G401 (cell line): Measurements from ENCODE around the gene ANKRD18B. TPM values are rescaled to one million over a fixed set of nuclear protein-coding genes. Genes with fewer than 3 reads are reported as not detected.
"Not testable (repeated sequence)": the region's sequence is repeated elsewhere in the genome, so short reads cannot be mapped to it uniquely, and the experiment has no call there.

Experiments
- DNase-seq: peaks from one replicate; pipeline ENCODE4 v3.0.0-alpha.2; 2015; ENCODE audit warnings: low spot score
- in situ Hi-C: cut with HindIII; loops from 2 replicates; pipeline ENCODE4 v1.10.0; 2016; ENCODE audit warnings: low sequenced_read_pairs, mixed read lengths
- total RNA-seq: library from RNA; depleted of rRNA; stranded (reverse); fragments of >200 nt; shearing (Covaris generic); gene quantifications from 2 replicates; pipeline ENCODE4 v1.2.3, GENCODE V29; 2014

The ANKRD18B gene
- total RNA-seq, 1 experiment from 2014 or later = 3.2 TPM

DNA sequence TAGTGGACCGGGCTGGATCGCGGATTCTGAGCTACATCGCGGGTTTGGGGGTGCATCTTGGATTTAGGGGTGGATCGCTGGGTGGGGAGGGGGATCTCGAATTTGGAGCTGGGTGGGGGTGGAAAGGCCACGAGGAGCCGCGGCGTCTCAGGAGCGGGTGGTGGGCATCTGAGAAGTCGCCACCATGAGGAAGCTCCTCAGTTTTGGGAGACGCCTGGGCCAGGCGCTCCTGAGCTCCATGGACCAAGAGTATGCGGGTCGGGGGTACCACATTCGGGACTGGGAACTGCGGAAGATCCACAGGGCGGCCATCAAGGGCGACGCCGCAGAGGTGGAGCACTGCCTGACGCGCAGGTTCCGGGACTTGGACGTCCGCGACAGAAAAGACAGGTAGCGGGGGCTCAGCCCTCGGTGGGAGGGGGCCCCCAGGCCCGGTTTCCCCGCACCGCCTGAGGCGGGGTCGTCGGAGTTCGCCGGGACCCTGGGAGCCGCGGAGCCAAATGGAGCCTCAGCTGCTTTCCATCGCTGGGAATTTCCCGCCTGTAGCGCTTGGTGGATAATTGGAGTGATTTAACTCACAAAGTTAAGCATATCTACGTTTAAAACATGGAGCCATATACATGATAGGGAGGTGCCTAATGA is 376 bp downstream of the ANKRD18B start:
- in situ Hi-C loops = no loop called here
- peak; percentile 62 for DNase-seq

DNA sequence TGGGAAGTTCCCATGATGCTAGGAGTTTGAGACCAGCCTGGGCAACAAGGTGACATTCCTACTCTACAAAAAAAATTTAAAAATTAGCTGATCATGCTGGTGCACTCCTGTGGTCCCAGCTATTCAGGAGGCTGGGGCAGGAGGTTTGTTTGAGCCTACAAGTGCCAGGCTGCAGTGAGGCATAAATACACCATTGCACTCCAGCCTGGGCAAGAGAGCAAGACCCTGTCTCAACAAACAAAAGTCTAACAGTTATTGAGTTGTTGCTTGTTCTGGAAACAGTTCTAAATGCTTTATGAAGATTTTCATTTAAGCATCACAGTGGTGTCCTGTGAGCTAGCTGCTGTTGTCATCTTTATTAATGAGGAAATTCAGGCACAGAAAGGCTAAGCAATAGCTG is 4.0 kb downstream of the ANKRD18B start:
- in situ Hi-C loops = not testable (repeated sequence)

GRCh38 chr9:33533958-33534357 is 9.9 kb downstream of the ANKRD18B start:
- DNase-seq, in situ Hi-C loops: not testable (repeated sequence)

More for the DNA sequence above, 4.0 kb downstream of the ANKRD18B start:
- DNase-seq = not testable (repeated sequence)

DNA sequence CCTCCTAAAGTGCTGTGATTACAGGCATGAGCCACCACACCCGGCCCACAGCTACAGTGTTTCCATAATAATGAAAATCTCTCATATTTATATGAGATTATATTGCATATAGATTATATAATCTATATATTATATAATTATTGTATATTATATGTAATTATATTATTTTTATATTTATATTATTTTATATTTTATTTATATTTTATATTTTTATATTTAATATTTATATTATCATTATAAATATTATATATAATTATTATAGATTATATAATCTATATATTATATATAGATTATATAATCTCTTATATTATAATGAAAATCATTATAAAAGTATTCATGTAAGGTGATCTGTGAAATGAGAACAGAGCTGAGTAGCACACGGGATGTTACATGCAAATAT is 11.5 kb downstream of the ANKRD18B start:
- in situ Hi-C loops = no loop called here
- no peak for DNase-seq

DNA sequence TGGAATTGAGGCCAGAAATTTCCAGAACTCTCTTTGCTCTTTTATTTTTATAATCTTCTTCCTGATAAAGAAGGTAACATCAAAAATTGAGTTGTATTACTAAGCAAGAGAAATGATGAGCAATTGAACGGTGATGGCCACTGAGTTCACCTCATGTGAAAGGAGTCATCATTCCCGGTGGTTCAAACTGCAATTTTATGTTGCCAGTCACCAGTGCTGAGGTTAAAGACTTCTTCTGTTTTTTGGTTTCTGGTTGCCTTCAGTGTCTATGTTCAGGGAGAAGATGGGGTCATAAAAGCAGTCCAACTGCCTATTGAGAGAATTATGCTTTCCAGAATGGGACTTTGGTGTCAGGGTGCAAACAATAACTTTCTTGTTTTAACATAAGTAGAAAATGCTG is 19.4 kb downstream of the ANKRD18B start:
- DNase-seq, in situ Hi-C loops: not testable (repeated sequence)

GRCh38 chr9:33545715-33546114 is 21.7 kb downstream of the ANKRD18B start:
- in situ Hi-C loops = not testable (repeated sequence)

DNA sequence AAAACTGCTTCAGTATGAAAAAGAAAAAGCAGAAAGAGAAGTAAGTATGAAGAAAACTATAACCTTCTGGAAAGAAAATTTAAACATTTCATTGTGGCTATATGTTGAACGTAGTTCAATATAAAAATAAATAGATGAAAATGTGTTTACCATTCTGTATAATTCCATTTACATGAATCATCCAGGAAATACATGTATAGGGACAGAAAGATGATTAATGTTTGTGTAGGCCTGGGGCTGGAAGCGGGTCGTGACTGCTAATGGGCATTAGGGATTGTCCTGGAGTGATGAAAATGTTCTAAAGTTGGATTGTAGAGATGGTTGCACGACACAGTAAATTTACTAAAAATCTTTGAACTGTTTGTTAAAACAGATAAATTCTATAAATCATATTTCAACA is 24.8 kb downstream of the ANKRD18B start:
- in situ Hi-C loops, DNase-seq: not testable (repeated sequence)

More at GRCh38 chr9:33545715-33546114, 21.7 kb downstream of the ANKRD18B start:
- not testable (repeated sequence) for DNase-seq

GRCh38 chr9:33549418-33549817 is 25.4 kb downstream of the ANKRD18B start:
- in situ Hi-C loops = not testable (repeated sequence)

DNA sequence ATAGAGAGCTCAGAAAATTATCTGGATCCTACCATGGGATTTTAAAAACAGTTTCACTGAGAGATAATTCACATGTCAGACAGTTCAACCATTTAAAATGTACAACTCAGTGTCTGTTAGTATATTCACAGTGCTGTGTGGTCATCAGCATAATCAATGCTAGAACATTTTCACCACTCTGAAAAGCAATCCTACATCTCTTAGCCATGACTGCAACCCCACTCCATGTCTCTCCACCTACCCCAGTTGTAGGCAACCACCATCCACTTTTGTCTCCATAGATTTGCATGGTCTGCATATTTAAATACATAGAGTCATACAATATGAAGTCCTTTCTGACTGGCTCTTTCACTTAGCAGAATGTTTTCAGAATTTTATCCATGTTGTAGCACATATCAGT is 27.1 kb downstream of the ANKRD18B start:
- DNase-seq, in situ Hi-C loops: not testable (repeated sequence)

More at GRCh38 chr9:33549418-33549817, 25.4 kb downstream of the ANKRD18B start:
- DNase-seq = not testable (repeated sequence)

- peak; percentile 43 for DNase-seq
- in situ Hi-C loops = not testable (repeated sequence)
Measured at GRCh38 chr9:33552315-33552725, 28.3 kb downstream of the ANKRD18B start.

GRCh38 chr9:33560217-33560616 is 36.2 kb downstream of the ANKRD18B start:
- in situ Hi-C loops = not testable (repeated sequence)

GRCh38 chr9:33562196-33562595 is 38.1 kb downstream of the ANKRD18B start:
- peak; percentile 9 for DNase-seq
- in situ Hi-C loops = not testable (repeated sequence)

More at GRCh38 chr9:33560217-33560616, 36.2 kb downstream of the ANKRD18B start:
- DNase-seq = not testable (repeated sequence)

DNA sequence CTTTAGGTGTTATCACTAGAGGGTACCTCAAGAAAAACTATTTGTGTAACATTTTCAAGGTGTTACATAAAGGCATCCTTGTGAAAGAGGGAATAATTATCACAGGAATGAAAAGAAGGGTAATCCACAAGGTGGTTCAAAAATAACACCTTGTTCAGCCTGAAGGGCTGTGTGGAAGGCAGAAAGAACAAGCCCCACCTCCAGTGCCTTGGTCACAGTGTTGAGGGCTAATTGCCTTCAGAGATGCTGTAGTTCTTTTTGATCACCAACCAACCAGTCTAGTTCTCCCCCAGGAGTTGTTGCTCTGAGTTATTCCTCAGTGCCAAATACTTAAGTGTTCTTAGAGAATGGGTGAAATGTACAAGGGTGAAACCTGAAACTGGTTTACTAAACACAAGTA is 43.7 kb downstream of the ANKRD18B start:
- in situ Hi-C loops, DNase-seq: not testable (repeated sequence)

DNA sequence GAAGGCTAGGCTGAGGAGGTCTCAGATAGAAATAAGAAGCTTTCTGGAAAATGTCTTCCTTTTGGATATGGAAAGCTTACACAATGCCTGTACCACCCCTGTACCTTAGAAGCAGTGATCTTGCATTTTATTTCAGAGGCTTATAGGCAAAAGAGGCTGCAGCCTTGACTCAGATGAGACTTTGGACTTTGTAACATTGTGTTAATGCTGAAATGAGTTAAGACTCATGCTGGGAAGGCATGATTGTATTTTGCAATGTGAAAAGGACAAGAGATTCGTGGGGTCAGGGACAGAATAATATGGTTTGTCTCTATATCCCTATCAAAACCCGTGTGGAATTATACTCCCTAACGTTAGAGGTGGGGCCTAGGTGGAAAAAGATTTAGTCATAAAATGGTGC is 53.7 kb downstream of the ANKRD18B start:
- DNase-seq, in situ Hi-C loops: not testable (repeated sequence)

DNA sequence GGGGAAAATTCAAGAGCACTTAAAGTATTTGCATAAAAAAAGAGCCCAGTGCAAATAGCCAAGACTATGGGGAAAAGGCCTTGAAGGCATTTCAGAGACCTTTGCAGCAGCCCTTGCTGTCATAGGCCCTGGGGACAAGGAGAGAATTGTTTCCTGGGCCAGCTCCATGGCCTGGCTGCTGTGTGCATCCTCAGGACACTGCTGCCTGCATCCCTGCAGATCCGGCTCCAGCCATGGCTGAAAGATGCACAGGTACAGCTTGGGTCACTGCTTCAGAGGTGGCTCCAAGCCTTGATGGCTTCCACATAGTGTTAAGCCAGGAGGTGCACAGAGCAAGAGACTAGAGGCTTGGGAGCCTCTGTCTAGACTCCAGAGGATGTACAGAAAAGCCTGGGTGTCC is 55.9 kb downstream of the ANKRD18B start:
- DNase-seq, in situ Hi-C loops: not testable (repeated sequence)

DNA sequence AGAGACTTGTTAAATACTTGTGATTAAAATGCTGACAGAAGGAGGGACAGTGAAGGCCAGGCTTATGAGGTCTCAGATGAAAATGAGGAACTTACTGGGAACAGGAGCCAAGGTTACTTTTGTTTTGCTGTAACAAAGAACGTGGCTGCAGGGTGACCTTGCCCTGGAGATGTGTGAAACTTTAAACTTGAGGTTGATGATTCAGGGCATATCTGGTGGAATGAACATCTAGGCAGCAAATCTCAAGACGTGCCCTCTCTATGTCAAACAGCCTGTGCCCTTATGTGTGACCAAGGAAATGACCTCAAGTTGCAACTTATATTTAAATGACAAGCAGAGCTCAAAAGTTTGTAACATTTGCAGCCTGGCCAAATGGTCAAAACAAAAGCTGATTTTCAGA is 58.6 kb downstream of the ANKRD18B start:
- in situ Hi-C loops, DNase-seq: not testable (repeated sequence)

DNA sequence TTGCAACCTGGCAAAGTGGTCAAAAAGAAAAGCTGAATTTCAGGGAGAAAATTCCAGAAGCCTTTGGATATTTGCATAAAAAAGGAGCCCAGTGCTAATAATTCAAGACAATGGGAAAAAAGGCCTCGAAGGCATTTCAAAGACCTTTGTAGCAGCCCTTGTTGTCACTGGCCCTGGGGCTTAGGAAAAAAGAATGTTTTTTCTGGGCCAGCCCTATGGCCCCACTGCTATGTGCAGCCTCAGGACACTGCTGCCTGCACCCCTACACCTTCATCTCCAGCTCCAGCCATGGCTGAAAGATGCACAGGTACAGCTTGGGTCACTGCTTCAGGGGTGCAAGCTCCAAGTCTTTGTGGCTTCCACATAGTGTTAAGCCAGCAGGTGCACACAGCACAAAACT is 62.1 kb downstream of the ANKRD18B start:
- in situ Hi-C loops, DNase-seq: not testable (repeated sequence)

- in situ Hi-C loops, DNase-seq: not testable (repeated sequence)
Measured at GRCh38 chr9:33587799-33588198, 63.7 kb downstream of the ANKRD18B start.

- in situ Hi-C loops, DNase-seq: not testable (repeated sequence)
Measured at GRCh38 chr9:33588876-33589275, 64.8 kb downstream of the ANKRD18B start.

DNA sequence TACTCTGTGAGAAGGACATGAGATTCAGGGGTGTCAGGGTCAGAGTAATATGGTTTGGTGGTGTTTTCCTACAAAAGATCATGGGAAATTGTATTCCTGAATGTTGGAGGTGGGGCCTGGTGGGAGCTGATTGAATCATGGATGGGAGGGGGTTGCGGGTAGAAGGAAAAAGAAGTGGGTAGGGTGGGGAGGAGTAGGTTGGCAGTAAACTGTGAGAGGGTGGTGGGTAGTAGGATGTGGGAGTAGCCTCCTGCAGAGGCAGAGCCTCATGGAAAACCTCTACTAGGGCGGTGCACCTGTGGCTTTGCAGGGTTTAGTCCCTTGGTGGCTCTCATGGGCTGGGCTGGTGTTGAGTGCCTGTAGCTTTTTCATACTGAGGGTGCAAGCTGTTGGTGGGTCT is 66.8 kb downstream of the ANKRD18B start:
- in situ Hi-C loops, DNase-seq: not testable (repeated sequence)

DNA sequence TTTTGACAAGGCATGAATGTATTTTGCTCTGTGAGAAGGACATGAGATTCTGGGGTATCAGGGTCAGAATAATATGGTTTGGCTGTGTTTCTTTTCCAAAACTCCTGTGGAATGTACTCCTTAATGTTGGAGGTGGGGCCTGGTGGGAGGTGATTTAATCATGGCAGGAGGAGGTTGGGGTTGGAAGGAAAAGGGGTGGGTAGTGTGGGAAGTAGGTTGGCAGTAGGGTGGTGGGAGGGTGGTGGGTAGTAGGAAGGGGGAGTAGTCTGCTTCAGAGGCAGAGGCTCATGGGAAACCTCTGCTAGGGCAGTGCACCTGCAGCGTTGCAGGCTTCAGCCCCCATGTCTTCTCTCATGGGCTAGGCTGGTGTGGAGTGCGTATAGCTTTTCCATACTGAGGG is 72.9 kb downstream of the ANKRD18B start:
- DNase-seq, in situ Hi-C loops: not testable (repeated sequence)
